Measurements from ENCODE around the gene STARD9. TPM values are rescaled to one million over a fixed set of nuclear protein-coding genes. Genes with fewer than 3 reads are reported as not detected.

STARD9 gene
- total and polyA plus RNA-seq, 9 of the 15 experiments (the other 6 are each of a cell fraction or from before 2014, with no cell fraction given): 0.45 to 6.0 (median 3.6) TPM

- peak; percentile 74 for TF ChIP-seq USF1 (CRISPR knock-in tag; IDR thresholded peaks at IDR 0.05)
- TF ChIP-seq BACH1 (tag; IDR thresholded peaks at IDR 0.05): no peak
- no peak for TF ChIP-seq GTF3C2 (IDR thresholded peaks at IDR 0.05; ENCODE audit: borderline replicate concordance, extremely low read depth, insufficient read length)
- TF ChIP-seq NR3C1 (CRISPR knock-in tag; IDR thresholded peaks at IDR 0.05): peak; percentile 67; the same call in 1 of the 2 replicates
- peak in 1 of 3 experiments; percentile 19 for TF ChIP-seq YY1 (IDR thresholded peaks at IDR 0.05; ENCODE audit: borderline replicate concordance in 1 of 3, control insufficient read depth in 1 of 3, extremely low read depth in 1 of 3, insufficient read depth in 3 of 3, insufficient read length in 1 of 3, insufficient replicate concordance in 2 of 3, low read depth in 1 of 3, low read length in 2 of 3)
- no peak for TF ChIP-seq ZNF79 (CRISPR knock-in tag; IDR thresholded peaks at IDR 0.05; ENCODE audit: low read depth)
- TF ChIP-seq ZNF175 (CRISPR knock-in tag; IDR thresholded peaks at IDR 0.05; ENCODE audit: low read depth): no peak
- no peak for TF ChIP-seq ILK (tag; IDR thresholded peaks at IDR 0.05; ENCODE audit: borderline replicate concordance, low read depth)
- no peak for TF ChIP-seq TSHZ1 (CRISPR knock-in tag; IDR thresholded peaks at IDR 0.05)
- no peak for TF ChIP-seq NR0B1 (IDR thresholded peaks at IDR 0.05; ENCODE audit: partially characterized antibody)
- TF ChIP-seq ZNF431 (CRISPR knock-in tag; IDR thresholded peaks at IDR 0.05): peak; percentile 94
- TF ChIP-seq ZNF3 (CRISPR knock-in tag; IDR thresholded peaks at IDR 0.05): no peak
- no peak for TF ChIP-seq CEBPG (CRISPR knock-in tag; IDR thresholded peaks at IDR 0.05)
- TF ChIP-seq CEBPG (tag; conservative IDR thresholded peaks at IDR 0.05 in 1 of 2, IDR thresholded peaks at IDR 0.05 in 1 of 2): no peak
These were observed at the start of gene STARD9 (continued) for GRCh38 chr15:42575188-42576039.
